Endothelial cell of umbilical vein (primary cell): Measurements from ENCODE around the gene TADA1.

Experiments
- EZH2 ChIP-seq: IDR thresholded peaks from 2 replicates; pipeline ENCODE4 v1.6.1; 2012; ENCODE audit warnings: borderline replicate concordance, low read depth, mild to moderate bottlenecking, moderate library complexity, low read length, inconsistent platforms; ENCODE audit not compliant: severe bottlenecking
- POLR2A ChIP-seq: IDR thresholded peaks from 2 replicates; pipeline ENCODE4 v1.6.1; 2012; ENCODE audit warnings: low read depth, mild to moderate bottlenecking, control low read depth, low read length

DNA sequence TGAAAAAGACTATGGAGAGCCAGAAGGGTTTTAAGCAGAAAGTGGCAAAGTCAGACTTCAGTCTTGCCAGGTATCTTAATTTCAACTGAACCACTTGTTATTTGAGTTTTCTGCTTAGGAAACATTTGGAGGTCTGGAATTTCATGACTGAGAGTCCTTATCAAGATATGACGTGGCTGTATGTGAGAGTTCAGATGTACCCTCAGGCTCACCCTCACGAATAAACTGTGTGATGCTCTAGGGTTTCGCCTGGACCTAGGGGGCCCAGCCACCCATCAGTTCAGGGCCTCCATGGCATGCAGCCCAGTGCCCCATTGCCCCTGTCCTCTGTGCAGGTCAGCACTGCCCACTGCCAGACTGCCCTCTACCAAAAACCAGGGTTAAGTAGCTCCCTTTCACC lies 30.6 kb upstream of the TADA1 start:
- TF ChIP-seq POLR2A: no peak
- TF ChIP-seq EZH2: no peak
